DLD1 (cell line): ENCODE measurements around the gene NFATC4.

Source experiments
- in situ Hi-C: cut with HindIII; loops from 2 replicates; pipeline ENCODE4 v1.10.0; 2017; ENCODE audit warnings: low sequenced_read_pairs

NFATC4 gene

DNA sequence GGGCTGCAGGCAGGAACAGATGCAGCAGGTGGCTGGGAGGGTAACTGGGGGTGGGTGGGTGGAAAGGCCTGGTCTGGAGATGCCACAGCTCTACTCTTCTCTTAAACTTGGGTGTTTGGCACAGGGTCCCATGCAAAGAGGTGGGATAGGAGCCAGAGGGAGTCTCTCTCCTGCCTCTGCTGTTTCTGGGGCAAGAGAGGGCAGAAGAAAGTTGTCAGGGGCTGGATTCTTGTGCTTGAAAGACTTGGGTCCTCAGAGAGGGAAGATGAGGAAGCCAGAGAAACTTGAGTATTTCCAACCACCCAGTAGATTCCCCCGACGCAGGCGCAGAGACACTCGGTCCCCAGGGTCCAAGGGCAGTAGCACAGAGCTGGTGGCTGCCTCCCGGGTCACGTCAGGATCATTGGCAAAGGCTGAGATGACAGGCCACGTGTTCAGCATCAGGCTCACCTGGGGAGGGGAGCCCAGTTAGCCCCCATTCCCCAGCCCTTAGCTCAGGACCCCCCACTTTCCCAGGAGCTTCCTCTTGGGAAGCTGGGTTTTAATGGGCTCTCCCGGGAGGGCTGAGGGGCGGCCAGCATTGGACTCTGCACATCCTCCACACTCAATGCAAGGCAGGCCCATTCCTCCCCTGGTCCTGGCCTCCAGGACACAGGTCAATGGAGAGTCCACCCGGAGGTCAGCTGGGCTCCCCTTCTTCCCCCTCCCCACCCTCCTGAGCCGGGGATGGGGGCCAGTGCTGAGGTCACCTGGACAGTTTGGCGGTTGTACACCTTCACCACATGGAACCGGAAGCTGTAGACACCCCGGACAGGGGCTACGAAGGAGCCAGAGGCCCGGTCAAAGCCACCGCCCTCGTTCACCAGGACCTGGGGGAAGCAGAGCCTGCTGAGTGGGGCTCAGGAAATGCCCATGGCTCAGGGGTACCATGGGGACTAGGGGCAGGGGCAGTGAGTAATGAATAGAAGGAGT is 59.8 kb downstream of the NFATC4 start:
- in situ Hi-C loops = no loop called here

DNA sequence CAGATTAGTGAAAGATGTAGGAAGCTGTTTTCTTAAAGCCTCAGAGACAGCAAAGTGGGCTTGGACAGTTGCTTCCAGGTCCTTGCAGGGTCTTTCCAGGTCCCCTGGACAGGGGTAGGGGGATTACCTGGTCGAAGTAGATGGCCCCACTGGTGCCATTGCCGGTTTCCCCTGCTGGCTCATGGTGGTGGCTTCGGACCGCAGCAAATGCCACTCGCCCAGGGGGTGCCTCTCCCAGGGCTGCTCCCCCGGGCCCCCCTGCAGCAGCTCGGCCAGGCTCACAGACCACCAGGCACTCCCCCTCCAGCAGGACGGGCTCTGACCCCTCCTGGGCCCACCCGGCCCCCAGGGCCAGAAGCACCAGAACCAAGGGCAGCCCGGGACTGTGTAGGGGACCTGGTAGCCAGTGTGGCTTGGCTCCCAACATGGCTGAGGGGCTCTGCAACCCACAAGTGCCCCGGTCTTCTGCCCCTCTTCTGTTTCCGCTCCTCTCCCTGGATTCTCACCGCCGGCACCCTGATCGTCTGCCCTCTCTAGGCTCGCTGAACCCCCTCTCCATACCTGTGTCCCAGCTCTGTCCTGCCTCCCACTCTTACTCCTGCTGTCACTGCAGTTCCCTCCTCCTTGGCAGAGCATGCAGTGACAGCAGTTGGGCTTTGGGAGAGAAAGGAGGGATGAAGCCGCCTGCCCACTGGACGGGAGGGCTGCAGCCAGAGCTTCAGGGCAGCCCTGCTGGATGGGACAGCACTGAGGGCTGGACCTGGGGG is 60.8 kb downstream of the NFATC4 start:
- in situ Hi-C loops = no loop called here
